Upper lobe of right lung (tissue), 1 donor: ENCODE results near the gene TTC14. TPM values are rescaled to one million over a fixed set of nuclear protein-coding genes. Genes with fewer than 3 reads are reported as not detected.

Experiments
- ATAC-seq: fragments of 200-7000 bp; cut with Tn5 transposase; one replicate; pipeline ENCODE4 v1.9.1; 2020; ENCODE audit warnings: mild to moderate bottlenecking, moderate library complexity
- DNase-seq: peaks from one replicate; pipeline ENCODE4 v3.0.0-alpha.2; 2020
- H3K27ac ChIP-seq: fragments of 200-600 bp; one replicate; pipeline ENCODE4 v1.8.0; 2022
- H3K27me3 ChIP-seq: fragments of 200-600 bp; one replicate; pipeline ENCODE4 v1.8.0; 2022; ENCODE audit warnings: mild to moderate bottlenecking
- H3K36me3 ChIP-seq: fragments of 200-600 bp; one replicate; pipeline ENCODE4 v1.8.0; 2022
- H3K4me1 ChIP-seq: fragments of 200-600 bp; one replicate; pipeline ENCODE4 v1.8.0; 2022
- H3K4me3 ChIP-seq: fragments of 200-600 bp; one replicate; pipeline ENCODE4 v1.8.0; 2022; ENCODE audit warnings: mild to moderate bottlenecking
- H3K9me3 ChIP-seq: fragments of 200-600 bp; one replicate; pipeline ENCODE4 v1.8.0; 2022
- intact Hi-C: fragments of 100-400 bp; cut with DNase I; formaldehyde crosslinking; loops from one replicate; pipeline ENCODE4 v1.11.0; 2022
- long read RNA-seq: library from polyadenylated mRNA; unstranded; transcript quantifications from one replicate; pipeline ENCODE4 v2.0.0, GENCODE V29; 2021
- total RNA-seq: library from RNA; stranded (reverse); fragmentation: NEBNext Ultra II Directional; extraction: Animal tissue kit (Norgen Biotek cat#: 25700); gene quantifications from one replicate; pipeline ENCODE4 v1.2.1, GENCODE V29; 2021
- TF ChIP-seq, protein P1 (sequence below): fragments of 200-600 bp; IDR thresholded peaks from one replicate; pipeline ENCODE4 v1.8.0; 2022; ENCODE audit warnings: antibody characterized with exemption
- donor health status: DM: no; HTN: yes; CAD: no; lungs with severe emphysema.

Gene TTC14
- total RNA-seq, result 48.3 TPM
- long read RNA-seq, full-length matches to known transcripts, result 36 of 53 reads
- long read RNA-seq, partial matches to known transcripts, result 3 of 53 reads
- long read RNA-seq, other reads (novel, unspliced or antisense), result 14 of 53 reads

DNA sequence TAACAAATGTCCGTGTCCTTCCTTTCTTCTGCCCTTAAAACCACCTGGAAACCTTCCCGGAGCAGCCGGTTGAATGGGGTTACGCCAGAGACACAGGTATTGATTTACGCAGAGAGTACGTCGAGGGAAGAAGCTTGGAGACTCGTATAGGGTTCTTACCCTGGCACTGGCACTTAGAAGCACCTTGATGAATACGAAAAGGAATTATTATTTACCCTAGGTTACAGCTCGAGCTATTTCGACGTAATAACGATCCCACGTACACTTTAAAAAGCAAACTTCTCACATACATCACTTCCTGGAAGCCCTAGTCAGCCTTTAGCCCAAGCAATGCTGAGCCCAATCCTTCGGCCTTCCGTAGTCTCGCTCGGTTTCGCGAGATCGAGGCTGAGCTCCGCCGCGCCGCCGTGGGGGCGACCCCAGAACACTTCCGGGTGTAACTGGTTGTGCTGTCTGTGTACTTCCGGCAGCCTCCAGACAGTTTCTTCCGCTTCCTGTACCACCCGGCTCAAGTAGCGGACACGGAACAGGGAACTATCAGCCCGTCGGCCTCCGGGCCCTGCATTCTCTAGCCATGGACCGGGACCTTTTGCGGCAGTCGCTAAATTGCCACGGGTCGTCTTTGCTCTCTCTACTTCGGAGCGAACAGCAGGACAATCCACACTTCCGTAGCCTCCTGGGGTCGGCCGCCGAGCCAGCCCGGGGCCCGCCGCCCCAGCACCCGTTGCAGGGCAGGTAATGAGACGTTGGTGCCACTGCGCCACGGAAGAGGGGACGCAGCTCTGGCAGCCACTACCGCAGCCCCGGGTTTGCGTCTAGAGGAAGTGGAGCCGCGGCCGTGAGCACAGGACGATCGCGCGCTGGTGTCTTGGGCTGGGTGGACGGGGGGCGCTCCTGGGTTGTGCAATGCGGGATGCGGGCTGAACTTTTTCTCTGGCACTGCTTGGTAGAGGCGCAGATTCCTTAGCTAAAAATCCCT, at the start of gene TTC14:
TTC14 (plus strand) TSS at position 476 of the 979 bp plus-strand sequence; CDS start at position 575, 99 bp downstream.
- Histone ChIP-seq H3K9me3 (no peaks in the 10 kb centered on the region), H3K4me1 (peaks cover 10% of the 10 kb centered on the region), H3K27me3 (no peaks in the 10 kb centered on the region), H3K4me3 (peak within 1 kb of the TSS; percentile 87), H3K27ac (peak within 1 kb of the TSS; percentile 88), H3K36me3 (peaks cover 38% of the 10 kb centered on the region)
- TF ChIP-seq, protein P1, sequence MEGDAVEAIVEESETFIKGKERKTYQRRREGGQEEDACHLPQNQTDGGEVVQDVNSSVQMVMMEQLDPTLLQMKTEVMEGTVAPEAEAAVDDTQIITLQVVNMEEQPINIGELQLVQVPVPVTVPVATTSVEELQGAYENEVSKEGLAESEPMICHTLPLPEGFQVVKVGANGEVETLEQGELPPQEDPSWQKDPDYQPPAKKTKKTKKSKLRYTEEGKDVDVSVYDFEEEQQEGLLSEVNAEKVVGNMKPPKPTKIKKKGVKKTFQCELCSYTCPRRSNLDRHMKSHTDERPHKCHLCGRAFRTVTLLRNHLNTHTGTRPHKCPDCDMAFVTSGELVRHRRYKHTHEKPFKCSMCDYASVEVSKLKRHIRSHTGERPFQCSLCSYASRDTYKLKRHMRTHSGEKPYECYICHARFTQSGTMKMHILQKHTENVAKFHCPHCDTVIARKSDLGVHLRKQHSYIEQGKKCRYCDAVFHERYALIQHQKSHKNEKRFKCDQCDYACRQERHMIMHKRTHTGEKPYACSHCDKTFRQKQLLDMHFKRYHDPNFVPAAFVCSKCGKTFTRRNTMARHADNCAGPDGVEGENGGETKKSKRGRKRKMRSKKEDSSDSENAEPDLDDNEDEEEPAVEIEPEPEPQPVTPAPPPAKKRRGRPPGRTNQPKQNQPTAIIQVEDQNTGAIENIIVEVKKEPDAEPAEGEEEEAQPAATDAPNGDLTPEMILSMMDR, result no peak
- intact Hi-C loops, result no loop called here
- DNase-seq (peak; percentile 96), ATAC-seq (peak; percentile 99)

- H3K9me3 ChIP-seq, result no peaks in the 10 kb centered on the region
- ATAC-seq (no peak), DNase-seq (no peak)
- TF ChIP-seq, protein P1, result no peak
- no peak overlapping the region for H3K4me3 ChIP-seq
- intact Hi-C loops, result no loop called here
- H3K4me1 ChIP-seq, result no peaks in the 10 kb centered on the region
- H3K27ac ChIP-seq, result no peak overlapping the region
- no peaks in the 10 kb centered on the region for H3K36me3 ChIP-seq
- H3K27me3 ChIP-seq, result no peaks in the 10 kb centered on the region
Measured at GRCh38 chr3:180563406-180563805, 38.6 kb upstream of the TTC14 start.

- H3K4me3 ChIP-seq, result no peak overlapping the region
- ATAC-seq (no peak), DNase-seq (no peak)
- no peaks in the 10 kb centered on the region for H3K4me1 ChIP-seq
- intact Hi-C loops, result no loop called here
- no peaks in the 10 kb centered on the region for H3K27me3 ChIP-seq
- no peak overlapping the region for H3K27ac ChIP-seq
- H3K36me3 ChIP-seq, result no peaks in the 10 kb centered on the region
- TF ChIP-seq, protein P1, result no peak
- H3K9me3 ChIP-seq, result no peaks in the 10 kb centered on the region
Measured at GRCh38 chr3:180564676-180565075, 37.3 kb upstream of the TTC14 start.

DNA sequence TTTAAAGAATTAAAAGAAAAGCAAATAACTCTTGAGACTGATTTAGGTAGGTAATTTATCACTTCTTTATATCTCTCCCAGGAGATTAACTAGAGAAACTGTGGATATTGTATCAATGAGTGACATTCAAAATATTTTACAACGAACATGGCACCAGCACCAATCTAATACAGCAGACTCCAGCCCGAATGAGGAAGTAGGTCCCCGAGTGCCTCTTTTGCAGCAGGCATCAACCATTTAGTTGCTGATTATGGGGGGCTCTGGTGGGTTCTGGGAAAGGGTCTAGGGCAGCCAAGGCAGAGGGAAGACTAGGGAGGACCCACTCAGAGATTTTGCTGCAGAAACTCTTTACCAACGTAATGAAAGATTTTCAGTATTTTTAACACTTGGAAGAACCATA, 31.7 kb upstream of the TTC14 start:
- DNase-seq (no peak), ATAC-seq (no peak)
- H3K27ac ChIP-seq, result no peak overlapping the region
- no peaks in the 10 kb centered on the region for H3K36me3 ChIP-seq
- H3K4me1 ChIP-seq, result no peaks in the 10 kb centered on the region
- H3K4me3 ChIP-seq, result no peak overlapping the region
- TF ChIP-seq, protein P1, result no peak
- intact Hi-C loops, result no loop called here
- no peaks in the 10 kb centered on the region for H3K9me3 ChIP-seq
- no peaks in the 10 kb centered on the region for H3K27me3 ChIP-seq

DNA sequence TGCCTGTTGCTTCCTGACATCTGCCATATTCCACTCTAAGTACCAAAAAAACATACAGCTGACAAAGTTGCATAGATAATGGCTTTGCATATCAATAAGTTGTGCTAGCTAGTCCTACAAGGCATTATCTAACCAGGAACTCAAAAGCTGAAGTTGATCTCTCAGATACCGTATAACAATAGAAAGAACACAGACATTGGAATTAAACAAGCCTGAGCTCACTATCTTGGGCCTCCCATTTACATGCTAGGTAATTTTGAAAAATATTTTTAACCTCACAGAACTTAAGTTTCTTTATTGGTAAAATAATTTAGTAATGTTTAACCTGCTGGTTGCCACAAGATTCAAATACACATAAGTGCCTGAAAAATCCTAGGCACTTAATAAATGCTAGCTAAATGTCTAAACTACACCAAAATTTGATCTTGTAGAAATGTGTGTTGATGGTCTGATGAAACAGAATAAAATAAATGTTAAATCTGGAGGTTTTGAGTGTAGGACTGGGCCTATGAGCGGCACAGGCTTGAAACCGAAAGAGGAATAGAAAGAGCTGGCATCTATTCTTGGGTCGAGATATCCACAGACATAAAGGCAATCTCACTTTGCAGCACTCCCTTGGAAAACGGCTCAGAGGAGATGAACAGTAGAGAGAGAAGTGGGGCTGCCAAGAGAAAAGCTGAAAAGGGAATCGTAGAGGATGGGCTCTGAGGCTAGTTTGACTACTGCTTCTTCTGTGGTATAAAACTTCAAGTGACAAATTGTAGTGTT, 29.9 kb upstream of the TTC14 start:
- DNase-seq (no peak), ATAC-seq (no peak)
- intact Hi-C loops, result no loop called here
- Histone ChIP-seq H3K9me3 (no peaks in the 10 kb centered on the region), H3K4me3 (no peak overlapping the region), H3K27ac (no peak overlapping the region), H3K27me3 (no peaks in the 10 kb centered on the region), H3K4me1 (no peaks in the 10 kb centered on the region), H3K36me3 (no peaks in the 10 kb centered on the region)
- TF ChIP-seq, protein P1, result no peak
